HG03378 (cell line): Measurements from ENCODE around the gene COPA.
"Not testable (repeated sequence)": the region's sequence is repeated elsewhere in the genome, so short reads cannot be mapped to it uniquely, and the experiment has no call there.

Source experiments
- ATAC-seq: cut with Tn5 transposase; IDR thresholded peaks from one replicate; pipeline ENCODE4 v1.9.1; 2021; ENCODE audit warnings: mild to moderate bottlenecking, moderate library complexity; ENCODE audit not compliant: unreplicated experiment

COPA gene

DNA sequence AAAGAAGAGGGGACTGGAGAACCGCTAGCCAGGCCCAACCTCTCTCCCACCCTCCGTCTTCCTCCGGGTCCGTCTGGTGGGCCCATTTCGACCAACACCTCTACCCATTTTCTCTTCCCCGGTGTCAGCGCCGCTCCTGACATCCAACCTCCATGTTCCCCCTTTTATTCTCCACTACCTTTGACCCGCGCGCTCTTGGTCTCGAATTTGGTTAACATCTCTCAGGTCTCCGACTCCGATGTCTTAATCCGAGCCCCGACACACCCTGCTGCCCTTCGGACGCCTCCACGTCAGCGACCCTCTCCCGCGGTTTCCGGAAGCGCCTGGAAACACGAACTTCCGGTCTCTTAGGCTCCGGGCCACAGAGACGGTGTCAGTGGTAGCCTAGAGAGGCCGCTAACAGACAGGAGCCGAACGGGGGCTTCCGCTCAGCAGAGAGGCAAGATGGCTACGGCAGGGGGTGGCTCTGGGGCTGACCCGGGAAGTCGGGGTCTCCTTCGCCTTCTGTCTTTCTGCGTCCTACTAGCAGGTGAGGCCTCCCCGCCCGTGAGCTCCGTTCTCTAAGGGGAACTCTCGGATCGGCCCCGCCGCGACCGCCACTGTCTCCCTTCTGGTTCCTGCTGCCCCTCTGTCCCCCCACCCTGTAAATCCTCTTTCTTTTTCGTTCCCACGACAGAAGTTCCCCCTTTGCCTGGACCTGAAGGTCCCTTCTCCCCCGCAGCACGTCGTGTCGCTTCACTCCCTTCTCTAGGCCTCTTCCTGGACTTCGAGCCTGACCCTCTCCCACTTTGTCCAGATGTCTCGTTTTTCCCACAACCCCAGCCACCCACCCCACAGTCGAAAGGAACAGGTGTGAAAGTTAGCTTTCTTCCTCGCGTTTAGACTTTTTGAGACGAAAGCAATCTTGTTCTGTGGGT lies at the start of gene COPA, which contains the start of gene NCSTN:
TSS of gene COPA (minus strand) at position 298 of the 917 bp plus-strand sequence. CDS start at position 218, 80 bp downstream.
TSS of gene NCSTN (plus strand) at position 431 of the 917 bp plus-strand sequence. CDS start at position 445, 14 bp downstream.
- ATAC-seq: peak; percentile 79

- ATAC-seq: not testable (repeated sequence)
These were observed 45.4 kb upstream of the COPA start for GRCh38 chr1:160388406-160388805.

GRCh38 chr1:160384812-160385211 lies 41.8 kb upstream of the COPA start:
- not testable (repeated sequence) for ATAC-seq

DNA sequence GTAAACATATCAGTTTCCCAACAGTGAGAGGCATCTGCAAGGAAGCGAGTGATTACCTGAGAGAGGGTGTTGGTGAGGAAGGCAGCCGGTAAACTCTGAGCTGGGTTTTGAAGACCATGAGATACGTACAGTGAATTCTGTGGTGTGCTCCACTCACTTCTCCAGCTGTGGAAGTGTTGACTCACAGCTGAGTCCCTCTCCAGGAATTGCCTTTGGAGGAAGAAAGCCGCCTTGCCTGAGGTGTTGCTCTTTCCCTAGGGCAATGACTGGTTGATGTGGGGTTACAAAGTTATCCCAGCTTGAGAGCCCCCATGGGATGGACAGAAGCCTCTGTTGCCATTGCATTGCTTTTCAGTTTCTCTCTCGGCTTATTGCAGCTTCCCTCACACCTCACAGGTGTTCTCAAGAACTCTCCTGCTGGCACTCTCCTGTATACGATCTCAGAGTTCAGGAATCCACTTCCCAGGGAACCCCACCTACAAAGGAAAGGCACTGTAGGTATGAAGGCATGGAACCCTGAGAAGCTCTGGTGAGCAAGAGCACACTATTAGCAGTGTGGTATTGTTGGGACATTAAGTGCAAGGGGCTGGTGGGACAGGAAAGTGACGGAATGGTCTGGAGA lies 34.6 kb upstream of the COPA start:
- ATAC-seq: no peak

DNA sequence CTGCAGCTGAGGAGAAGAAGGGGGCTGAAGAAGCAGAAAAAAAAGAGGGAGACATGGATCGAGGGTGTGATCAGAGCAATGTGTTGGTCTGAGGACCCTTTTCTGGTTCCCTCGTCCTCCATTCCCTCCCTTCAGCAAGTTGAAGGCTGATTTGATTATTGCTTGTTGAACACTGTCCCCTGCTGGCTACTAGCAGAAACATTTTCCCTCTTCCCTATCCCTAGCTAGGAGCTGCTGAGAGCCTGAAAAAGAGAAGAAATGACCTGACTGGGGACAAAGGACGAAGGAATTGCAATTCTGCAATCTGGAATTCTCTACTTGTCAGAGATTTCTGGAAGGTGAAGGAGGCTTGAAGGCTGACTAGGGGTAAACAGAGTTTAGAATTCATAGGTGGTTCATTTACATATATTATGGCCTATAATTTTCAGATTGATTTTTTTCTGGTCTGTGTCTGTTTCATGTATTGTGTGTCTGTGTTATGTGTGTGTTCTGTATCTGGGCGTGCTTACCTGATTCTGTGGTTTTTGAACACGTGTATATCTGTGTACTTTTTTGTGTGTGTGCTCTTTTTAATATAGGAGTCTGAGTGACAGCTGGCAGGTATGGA lies 33.6 kb upstream of the COPA start:
- peak; percentile 53 for ATAC-seq

DNA sequence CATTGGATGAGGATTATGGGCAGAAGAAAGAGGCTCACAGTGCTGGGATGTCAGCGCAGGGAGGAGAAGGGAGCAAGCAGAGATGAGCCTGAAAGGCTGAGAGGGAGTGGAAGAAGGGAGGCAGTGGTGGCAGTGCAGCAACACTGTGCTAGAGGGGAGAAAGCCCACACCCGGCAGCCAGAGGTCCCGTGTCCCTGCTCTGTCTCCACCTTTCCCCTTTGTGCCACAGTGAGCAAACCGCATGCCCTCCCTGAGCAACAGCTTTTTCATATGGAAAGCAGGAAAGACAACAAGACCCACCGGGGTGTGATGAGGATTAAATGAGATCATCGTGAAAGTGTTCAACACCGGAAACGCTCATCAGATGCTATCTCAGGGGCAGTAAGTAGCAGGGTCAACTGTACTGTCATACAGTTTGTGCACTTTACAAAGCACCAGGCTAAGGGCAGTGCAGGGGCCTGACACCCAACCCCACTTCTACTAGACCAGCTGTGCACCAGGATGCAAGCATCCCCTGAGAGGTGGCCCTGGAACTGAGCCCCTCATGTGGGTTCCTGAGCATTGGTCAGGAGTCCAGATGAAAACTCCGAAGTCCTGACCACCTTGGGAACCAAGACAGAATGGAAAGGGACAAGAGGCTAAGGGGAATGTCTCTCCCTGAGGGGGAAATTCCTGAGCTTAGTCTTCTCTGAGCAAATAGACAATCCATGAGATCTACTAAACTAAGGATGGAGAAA lies 32.9 kb upstream of the COPA start:
- ATAC-seq: no peak

GRCh38 chr1:160374306-160375110 lies 31.5 kb upstream of the COPA start:
- ATAC-seq: no peak

DNA sequence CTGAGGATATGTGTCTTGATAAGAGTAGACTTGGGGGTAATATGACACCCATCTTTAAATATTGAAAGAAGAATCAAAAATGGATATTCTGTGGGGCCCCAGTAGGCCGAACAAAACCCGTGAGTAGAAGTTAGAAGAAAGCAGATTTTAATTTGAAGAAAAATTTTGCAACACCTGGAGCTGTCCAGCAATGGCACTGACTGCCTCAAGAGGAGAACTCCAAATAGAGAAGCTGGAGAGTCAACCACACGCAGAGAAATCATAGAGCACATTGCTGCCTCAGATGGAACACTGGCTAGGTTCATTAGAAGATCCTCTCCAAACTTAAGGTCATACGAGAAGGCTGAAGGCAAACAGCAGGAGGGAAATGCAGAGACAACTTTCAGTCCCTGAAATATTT lies 30.6 kb upstream of the COPA start:
- no peak for ATAC-seq

- no peak for ATAC-seq
These were observed 28.7 kb upstream of the COPA start for GRCh38 chr1:160371756-160372155.

GRCh38 chr1:160371346-160371631 lies 28.2 kb upstream of the COPA start:
- no peak for ATAC-seq

- ATAC-seq: no peak
These were observed 27.7 kb upstream of the COPA start for GRCh38 chr1:160370561-160371345.

DNA sequence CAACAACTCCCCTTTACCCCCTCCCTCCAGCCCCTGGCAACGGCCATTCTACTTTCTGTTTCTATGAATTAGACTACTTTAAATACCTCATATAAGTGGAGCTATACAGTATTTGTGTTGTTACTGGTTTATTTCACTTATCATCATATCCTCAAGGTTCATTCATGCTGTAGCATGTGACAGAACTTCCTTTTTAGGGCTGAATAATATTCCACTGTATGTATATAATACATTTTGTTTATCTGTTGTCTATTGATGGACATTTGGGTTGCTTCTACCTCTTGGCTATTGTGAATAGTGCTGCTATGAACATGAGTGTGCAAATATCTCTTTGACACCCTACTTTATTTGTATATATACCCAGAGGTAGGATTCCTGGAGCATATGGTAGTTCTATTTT lies 26.0 kb upstream of the COPA start:
- ATAC-seq: no peak

DNA sequence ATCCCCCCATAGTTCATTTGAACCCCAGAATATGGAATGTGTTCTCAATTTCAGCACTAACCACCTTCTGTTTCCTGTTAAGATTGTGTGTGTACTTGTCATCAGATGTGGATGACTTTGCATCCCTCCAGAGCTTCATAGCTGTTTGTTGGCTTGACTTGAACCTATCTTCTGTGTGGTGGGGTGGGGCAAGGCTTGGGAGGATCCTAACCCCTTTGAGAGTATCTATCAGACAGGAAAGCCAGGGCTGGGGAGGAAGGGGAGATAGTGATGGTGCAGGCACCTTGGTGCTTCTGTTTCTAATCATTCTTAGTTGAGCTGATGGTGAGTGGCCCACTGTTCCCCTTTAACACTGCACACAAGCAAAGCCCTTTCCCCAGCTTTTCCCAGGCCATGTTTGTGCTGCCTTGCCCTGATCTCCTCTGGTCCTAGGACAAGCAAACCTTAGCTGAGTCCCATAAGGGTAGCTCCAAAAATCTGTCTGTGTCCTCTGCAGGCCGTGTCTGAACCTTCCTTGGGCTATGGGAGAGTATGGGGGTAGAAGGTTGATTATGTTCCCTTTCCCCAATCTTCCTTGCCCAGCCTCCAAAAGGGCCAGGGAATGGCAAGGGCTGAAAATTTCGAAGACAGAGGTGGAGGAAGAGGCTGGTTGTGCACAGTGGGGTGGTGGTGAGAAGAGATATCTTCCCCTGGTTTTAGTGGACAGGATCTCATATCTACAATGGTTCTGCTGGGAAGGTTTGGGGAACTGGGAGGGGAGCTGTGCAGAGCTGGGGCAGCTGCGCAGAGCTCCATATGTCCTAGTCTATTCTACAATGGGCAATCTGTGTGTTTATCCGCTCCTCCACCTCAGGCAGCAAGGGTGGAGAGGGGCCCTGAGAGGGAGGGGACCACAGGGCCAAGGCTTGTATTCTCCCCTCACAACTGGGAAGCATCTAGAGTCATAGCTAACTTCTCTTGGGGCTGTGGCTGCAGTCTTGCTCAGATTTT lies 25.2 kb upstream of the COPA start:
- ATAC-seq: no peak

DNA sequence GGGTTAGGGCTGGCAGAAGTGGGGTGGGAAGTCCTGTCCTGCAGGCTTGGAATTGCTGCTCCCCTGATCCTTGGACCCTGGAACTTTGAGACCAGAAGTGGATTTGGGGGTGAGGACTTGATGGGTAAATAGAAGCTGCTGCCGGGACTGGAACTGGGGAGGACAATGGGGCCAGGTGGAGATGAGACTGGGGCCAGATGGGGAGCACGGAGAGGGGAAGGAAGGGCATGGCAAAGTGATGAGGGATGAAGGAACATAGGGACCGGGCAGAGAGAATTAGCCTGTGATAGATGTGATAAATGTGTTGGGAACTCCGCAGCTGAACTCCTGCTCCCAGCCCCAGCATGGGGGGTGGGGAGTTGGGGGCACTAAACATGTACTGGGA lies 24.5 kb upstream of the COPA start:
- no peak for ATAC-seq

DNA sequence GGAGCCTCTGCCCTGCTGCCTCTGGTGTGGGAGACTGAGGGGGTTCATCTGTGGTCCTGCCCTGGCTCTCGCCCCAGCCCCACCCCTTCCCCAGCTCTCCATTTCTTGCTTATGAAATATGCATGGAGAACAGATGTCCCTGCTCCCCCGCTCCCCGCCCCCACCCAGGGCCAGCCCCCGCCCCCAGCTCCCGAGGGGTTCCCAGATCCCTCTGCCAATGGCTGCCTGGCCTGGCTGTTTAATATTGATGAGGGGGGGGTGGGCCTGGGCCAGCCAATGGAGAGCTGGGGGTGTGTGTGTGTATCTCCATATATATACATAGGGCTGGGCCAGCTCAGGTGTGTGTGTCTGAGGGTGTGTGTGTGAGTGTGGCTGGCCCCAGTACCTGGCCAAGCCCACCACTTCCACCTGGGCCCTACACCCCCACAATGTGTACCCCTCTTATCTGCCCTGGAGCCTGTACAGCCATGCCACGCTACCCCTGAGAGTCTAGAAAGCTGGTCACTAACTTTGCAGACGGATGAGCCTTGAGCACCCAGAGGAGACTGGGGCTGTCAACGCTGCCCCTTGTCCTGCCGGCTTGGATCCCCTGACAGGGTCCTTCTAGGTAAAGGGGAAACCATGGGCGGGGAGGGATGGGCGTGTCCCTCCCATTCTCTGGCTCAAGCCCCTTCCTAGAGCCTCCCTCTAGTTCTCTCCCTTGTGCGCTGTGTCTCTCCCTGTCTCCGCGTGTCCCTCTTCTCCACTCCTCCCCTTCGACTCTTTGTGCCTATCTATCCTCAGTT lies 23.9 kb upstream of the COPA start, which contains the start of gene NHLH1:
TSS of gene NHLH1 (plus strand) at position 341 of the 785 bp plus-strand sequence. CDS start 3,661 bp downstream, outside the sequence.
- ATAC-seq: no peak

- ATAC-seq: no peak
These were observed 22.3 kb upstream of the COPA start for GRCh38 chr1:160365325-160365724.

DNA sequence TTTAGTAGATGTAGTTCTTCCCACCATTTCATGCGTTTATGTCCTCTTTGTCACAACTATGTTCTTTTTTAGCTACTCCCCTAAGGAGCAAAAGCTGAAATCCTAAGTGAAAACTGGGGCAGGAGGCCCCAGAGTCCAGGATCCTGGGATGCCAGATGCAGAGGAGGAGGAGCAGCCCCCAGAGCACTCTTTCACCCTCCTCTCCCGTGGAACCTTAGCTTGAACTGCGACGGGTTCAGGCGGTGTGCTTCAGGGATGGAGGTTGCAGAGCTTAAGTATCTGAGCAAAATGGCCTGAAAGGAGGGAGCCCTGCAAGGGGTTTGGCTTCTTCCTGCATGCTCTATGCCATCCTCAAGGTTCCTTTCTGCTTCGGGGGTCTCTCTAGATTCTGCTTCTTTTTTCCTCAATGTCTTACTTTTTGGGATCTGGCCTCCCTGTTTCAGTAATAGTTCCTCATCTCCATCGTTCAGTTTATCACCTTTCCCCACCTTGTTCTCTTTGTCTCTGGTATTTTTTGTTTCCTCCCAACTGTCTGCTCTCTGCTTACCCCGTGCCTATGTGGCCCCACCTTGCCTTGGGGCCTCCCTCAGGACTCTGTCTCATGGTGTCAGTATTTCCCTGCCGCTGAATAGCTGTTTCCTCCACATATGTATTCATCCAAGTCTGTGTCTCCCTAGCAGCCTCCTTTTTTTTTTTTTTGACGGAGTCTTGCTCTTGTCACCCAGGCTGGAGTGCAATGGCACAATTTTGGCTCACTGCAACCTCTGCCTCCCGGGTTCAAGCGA lies 21.1 kb upstream of the COPA start:
- ATAC-seq: no peak
